ENCODE results near the gene HSD11B1L.
A peak's percentile ranks its signal among the peaks of the same experiment; 100 is the strongest.

The HSD11B1L gene

GRCh38 chr19:5680437-5681368 lies at the start of gene HSD11B1L, which contains the start of gene MICOS13:
HSD11B1L (plus strand) TSS chr19:5681027; CDS start chr19:5684833, 3,806 bp downstream.
MICOS13 (minus strand) TSS chr19:5680516; CDS start chr19:5680486, 30 bp downstream.
- DNase-seq (ENCODE audit: low read depth): peak; percentile 99

- no peak for DNase-seq (ENCODE audit: low read depth)
These were observed 49.1 kb upstream of the HSD11B1L start for GRCh38 chr19:5631567-5632240.

- no peak for DNase-seq (ENCODE audit: low read depth)
These were observed 48.6 kb upstream of the HSD11B1L start for GRCh38 chr19:5632241-5632612.

- DNase-seq (ENCODE audit: low read depth): no peak
These were observed 48.2 kb upstream of the HSD11B1L start for GRCh38 chr19:5632657-5633056.

GRCh38 chr19:5635427-5635826 lies 45.4 kb upstream of the HSD11B1L start:
- no peak for DNase-seq (ENCODE audit: low read depth)

- no peak for DNase-seq (ENCODE audit: low read depth)
These were observed 42.9 kb upstream of the HSD11B1L start for GRCh38 chr19:5637971-5638370.

GRCh38 chr19:5641171-5641570 lies 39.7 kb upstream of the HSD11B1L start:
- no peak for DNase-seq (ENCODE audit: low read depth)

- DNase-seq (ENCODE audit: low read depth): no peak
These were observed 38.6 kb upstream of the HSD11B1L start for GRCh38 chr19:5642204-5642603.

- DNase-seq (ENCODE audit: low read depth): no peak
These were observed 37.8 kb upstream of the HSD11B1L start for GRCh38 chr19:5643060-5643459.

- no peak for DNase-seq (ENCODE audit: low read depth)
These were observed 36.8 kb upstream of the HSD11B1L start for GRCh38 chr19:5644037-5644436.

GRCh38 chr19:5645409-5645808 lies 35.4 kb upstream of the HSD11B1L start:
- no peak for DNase-seq (ENCODE audit: low read depth)

GRCh38 chr19:5646703-5647102 lies 34.1 kb upstream of the HSD11B1L start:
- DNase-seq (ENCODE audit: low read depth): no peak

GRCh38 chr19:5648464-5648863 lies 32.4 kb upstream of the HSD11B1L start:
- no peak for DNase-seq (ENCODE audit: low read depth)

GRCh38 chr19:5651361-5651760 lies 29.5 kb upstream of the HSD11B1L start:
- DNase-seq (ENCODE audit: low read depth): no peak

GRCh38 chr19:5652261-5652660 lies 28.6 kb upstream of the HSD11B1L start:
- DNase-seq (ENCODE audit: low read depth): no peak

- DNase-seq (ENCODE audit: low read depth): no peak
These were observed 25.9 kb upstream of the HSD11B1L start for GRCh38 chr19:5654931-5655330.

- no peak for DNase-seq (ENCODE audit: low read depth)
These were observed 25.4 kb upstream of the HSD11B1L start for GRCh38 chr19:5655412-5655811.

GRCh38 chr19:5661483-5661882 lies 19.3 kb upstream of the HSD11B1L start:
- DNase-seq (ENCODE audit: low read depth): no peak

GRCh38 chr19:5663904-5664303 lies 16.9 kb upstream of the HSD11B1L start:
- no peak for DNase-seq (ENCODE audit: low read depth)

GRCh38 chr19:5664515-5664914 lies 16.3 kb upstream of the HSD11B1L start:
- no peak for DNase-seq (ENCODE audit: low read depth)

- DNase-seq (ENCODE audit: low read depth): no peak
These were observed 14.9 kb upstream of the HSD11B1L start for GRCh38 chr19:5665781-5666513.

- no peak for DNase-seq (ENCODE audit: low read depth)
These were observed 13.8 kb upstream of the HSD11B1L start for GRCh38 chr19:5666921-5667610.
